ENCODE data around the gene IRS4. TPM values are rescaled to one million over a fixed set of nuclear protein-coding genes. Genes with fewer than 3 reads are reported as not detected.

The IRS4 gene
- total RNA-seq = not detected
- not detected for polyA plus RNA-seq
- long read RNA-seq, donor 1 = 0 reads
- long read RNA-seq, donor 2 = 0 reads
- long read RNA-seq, donor 3 = 0 reads
- long read RNA-seq, donor 4 = 0 reads

- Histone ChIP-seq H3K27me3 (ENCODE audit: control insufficient read depth, insufficient read depth) (no peaks in the 10 kb centered on the region), H3K4me3 (ENCODE audit: low read length) (peak within 1 kb of the TSS; percentile 46), H3K9me3 (ENCODE audit: control insufficient read depth, low read length) (no peaks in the 10 kb centered on the region), H3K27ac (ENCODE audit: low read length) (no peak within 1 kb of the TSS), H3K4me1 (ENCODE audit: control insufficient read depth, insufficient read depth, low read length) (peaks cover 2% of the 10 kb centered on the region)
- ATAC-seq (peak; percentile 52 to 65), DNase-seq (peak in 2 of 3 donors; percentile 50 to 54)
- intact Hi-C loops (cut with DNase I) = no loop called here
- WGBS = 3% methylated on average over 62 of the region's 62 CpGs
Observed at GRCh38 chrX:108736509-108737479, at the start of gene IRS4. Gene IRS4, minus strand, starts transcription at chrX:108736563.

- Histone ChIP-seq H3K4me3 (ENCODE audit: low read length) (no peak overlapping the region), H3K9me3 (ENCODE audit: control insufficient read depth, low read length) (no peaks in the 10 kb centered on the region), H3K27me3 (ENCODE audit: control insufficient read depth, insufficient read depth) (no peaks in the 10 kb centered on the region), H3K27ac (ENCODE audit: low read length) (no peak overlapping the region), H3K4me1 (ENCODE audit: control insufficient read depth, insufficient read depth, low read length) (no peaks in the 10 kb centered on the region)
- intact Hi-C loops (cut with DNase I) = no loop called here
- no peak for DNase-seq
- ATAC-seq = no peak
Observed at GRCh38 chrX:108772549-108772948, 36.2 kb upstream of the IRS4 start.

DNA sequence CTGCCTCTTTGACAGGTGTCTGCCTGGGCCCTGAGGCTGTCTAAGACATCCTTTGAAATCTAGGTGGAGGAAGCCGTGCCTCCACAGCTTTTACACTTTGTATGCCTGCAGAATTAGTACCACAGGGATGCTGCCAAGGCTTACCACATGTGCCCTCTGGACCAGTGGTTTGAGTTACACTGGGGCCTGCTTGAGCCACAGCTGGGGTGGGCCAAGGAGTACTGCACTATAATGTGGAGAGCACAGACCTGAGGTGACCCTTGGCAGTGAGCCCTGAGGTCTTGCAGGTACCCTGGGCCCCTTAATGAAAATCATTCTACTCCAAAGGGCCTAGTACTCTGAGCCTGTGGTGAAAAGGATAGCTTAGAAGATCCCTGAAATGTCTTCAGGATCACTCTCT lies 27.2 kb upstream of the IRS4 start:
- no peak overlapping the region for H3K4me3 ChIP-seq (ENCODE audit: low read length)
- no peaks in the 10 kb centered on the region for H3K4me1 ChIP-seq (ENCODE audit: control insufficient read depth, insufficient read depth, low read length)
- DNase-seq = no peak
- WGBS = 83% methylated on average over 1 of the region's 1 CpG
- intact Hi-C loops (cut with DNase I) = no loop called here
- H3K27me3 ChIP-seq (ENCODE audit: control insufficient read depth, insufficient read depth) = no peaks in the 10 kb centered on the region
- no peaks in the 10 kb centered on the region for H3K9me3 ChIP-seq (ENCODE audit: control insufficient read depth, low read length)
- H3K27ac ChIP-seq (ENCODE audit: low read length) = no peak overlapping the region
- ATAC-seq = no peak

GRCh38 chrX:108740299-108740774 lies 4.0 kb upstream of the IRS4 start:
- H3K27me3 ChIP-seq (ENCODE audit: control insufficient read depth, insufficient read depth) = no peaks in the 10 kb centered on the region
- ATAC-seq = no peak
- 66% methylated on average over 1 of the region's 1 CpG for WGBS
- DNase-seq = no peak
- no peak overlapping the region for H3K4me3 ChIP-seq (ENCODE audit: low read length)
- H3K9me3 ChIP-seq (ENCODE audit: control insufficient read depth, low read length) = no peaks in the 10 kb centered on the region
- H3K4me1 ChIP-seq (ENCODE audit: control insufficient read depth, insufficient read depth, low read length) = peaks cover 2% of the 10 kb centered on the region
- intact Hi-C loops (cut with DNase I) = no loop called here
- no peak overlapping the region for H3K27ac ChIP-seq (ENCODE audit: low read length)

- ATAC-seq (no peak), DNase-seq (no peak)
- H3K4me1 ChIP-seq (ENCODE audit: control insufficient read depth, insufficient read depth, low read length) = peaks cover 2% of the 10 kb centered on the region
- no peaks in the 10 kb centered on the region for H3K27me3 ChIP-seq (ENCODE audit: control insufficient read depth, insufficient read depth)
- intact Hi-C loops (cut with DNase I) = no loop called here
- H3K4me3 ChIP-seq (ENCODE audit: low read length) = no peak overlapping the region
- WGBS = 28% methylated on average over 5 of the region's 5 CpGs
- no peaks in the 10 kb centered on the region for H3K9me3 ChIP-seq (ENCODE audit: control insufficient read depth, low read length)
- no peak overlapping the region for H3K27ac ChIP-seq (ENCODE audit: low read length)
Observed at GRCh38 chrX:108737754-108738153, 1.4 kb upstream of the IRS4 start.

GRCh38 chrX:108735679-108736508 lies 469 bp downstream of the IRS4 start:
- Histone ChIP-seq H3K27ac (ENCODE audit: low read length) (no peak overlapping the region), H3K27me3 (ENCODE audit: control insufficient read depth, insufficient read depth) (no peaks in the 10 kb centered on the region), H3K4me3 (ENCODE audit: low read length) (peak overlapping the region; percentile 46), H3K4me1 (ENCODE audit: control insufficient read depth, insufficient read depth, low read length) (peaks cover 2% of the 10 kb centered on the region), H3K9me3 (ENCODE audit: control insufficient read depth, low read length) (no peaks in the 10 kb centered on the region)
- intact Hi-C loops (cut with DNase I) = no loop called here
- 1% methylated on average over 81 of the region's 82 CpGs for WGBS
- ATAC-seq = peak in 1 of 2 donors; percentile 37
- DNase-seq = no peak

DNA sequence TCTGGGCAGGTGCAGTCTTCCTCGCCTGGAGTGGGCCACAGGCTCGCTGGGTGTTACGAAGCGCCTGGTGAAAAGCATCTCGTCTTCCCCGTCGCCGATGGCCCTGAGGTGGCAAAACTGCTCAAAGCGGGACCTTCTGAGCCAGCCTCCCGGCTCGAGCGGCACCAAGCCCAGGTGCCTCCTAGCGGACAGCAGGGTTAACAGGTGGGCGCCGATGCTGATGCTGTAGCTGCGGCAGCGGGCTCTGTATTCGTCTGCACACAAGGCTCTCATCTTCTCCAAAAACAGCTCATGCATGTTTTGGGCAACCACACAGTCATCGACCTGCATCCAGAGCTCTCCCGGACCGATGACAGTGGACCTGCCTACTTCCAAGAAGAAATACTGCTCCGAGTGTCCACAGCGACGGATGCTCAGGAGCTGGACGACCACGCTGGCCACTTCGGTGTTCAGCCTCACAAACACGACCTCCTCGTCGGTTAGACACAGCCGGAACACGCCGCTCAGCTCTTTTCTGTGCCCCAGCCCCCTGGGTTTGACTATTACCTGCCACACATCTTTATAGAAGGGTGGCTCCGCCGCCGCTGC lies 1.2 kb downstream of the IRS4 start:
- Histone ChIP-seq H3K27ac (ENCODE audit: low read length) (no peak overlapping the region), H3K9me3 (ENCODE audit: control insufficient read depth, low read length) (no peaks in the 10 kb centered on the region), H3K4me3 (ENCODE audit: low read length) (peak overlapping the region; percentile 39), H3K4me1 (ENCODE audit: control insufficient read depth, insufficient read depth, low read length) (peaks cover 2% of the 10 kb centered on the region), H3K27me3 (ENCODE audit: control insufficient read depth, insufficient read depth) (no peaks in the 10 kb centered on the region)
- intact Hi-C loops (cut with DNase I) = no loop called here
- ATAC-seq (no peak), DNase-seq (no peak)
- 8% methylated on average over 36 of the region's 36 CpGs for WGBS

DNA sequence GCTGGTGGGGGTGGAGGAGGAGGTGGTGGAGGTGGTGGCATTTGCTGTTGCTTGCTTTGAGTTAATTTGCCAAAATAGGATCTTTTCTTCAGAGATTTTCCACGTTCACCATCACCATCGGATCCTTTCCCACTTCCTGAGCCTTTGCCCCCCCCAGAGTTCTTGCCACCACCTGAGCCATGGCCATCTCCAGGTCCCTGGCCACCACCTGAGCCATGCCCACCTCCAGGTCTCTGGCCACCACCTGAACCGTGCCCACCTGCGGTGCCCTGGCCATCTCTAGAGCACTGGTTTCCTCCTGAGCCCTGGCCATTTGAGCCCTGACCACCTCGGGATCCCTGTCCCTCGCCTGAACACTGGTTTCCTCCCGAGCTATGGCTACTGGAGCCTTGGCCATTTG lies 1.9 kb downstream of the IRS4 start:
- H3K27me3 ChIP-seq (ENCODE audit: control insufficient read depth, insufficient read depth) = no peaks in the 10 kb centered on the region
- DNase-seq = no peak

GRCh38 chrX:108732630-108733321 lies 3.6 kb downstream of the IRS4 start:
- H3K27ac ChIP-seq (ENCODE audit: low read length) = no peak overlapping the region
- peaks cover 2% of the 10 kb centered on the region for H3K4me1 ChIP-seq (ENCODE audit: control insufficient read depth, insufficient read depth, low read length)
- intact Hi-C loops (cut with DNase I) = no loop called here
- ATAC-seq (no peak), DNase-seq (peak in 1 of 3 donors; percentile 5)
- H3K27me3 ChIP-seq (ENCODE audit: control insufficient read depth, insufficient read depth) = no peaks in the 10 kb centered on the region
- no peak overlapping the region for H3K4me3 ChIP-seq (ENCODE audit: low read length)
- no peaks in the 10 kb centered on the region for H3K9me3 ChIP-seq (ENCODE audit: control insufficient read depth, low read length)
- 5% methylated on average over 39 of the region's 39 CpGs for WGBS

More for the DNA sequence above, 1.9 kb downstream of the IRS4 start:
- H3K4me3 ChIP-seq (ENCODE audit: low read length) = no peak overlapping the region
- 58% methylated on average over 7 of the region's 7 CpGs for WGBS
- H3K4me1 ChIP-seq (ENCODE audit: control insufficient read depth, insufficient read depth, low read length) = peaks cover 2% of the 10 kb centered on the region
- no peaks in the 10 kb centered on the region for H3K9me3 ChIP-seq (ENCODE audit: control insufficient read depth, low read length)
- no peak for ATAC-seq
- intact Hi-C loops (cut with DNase I) = no loop called here
- no peak overlapping the region for H3K27ac ChIP-seq (ENCODE audit: low read length)

DNA sequence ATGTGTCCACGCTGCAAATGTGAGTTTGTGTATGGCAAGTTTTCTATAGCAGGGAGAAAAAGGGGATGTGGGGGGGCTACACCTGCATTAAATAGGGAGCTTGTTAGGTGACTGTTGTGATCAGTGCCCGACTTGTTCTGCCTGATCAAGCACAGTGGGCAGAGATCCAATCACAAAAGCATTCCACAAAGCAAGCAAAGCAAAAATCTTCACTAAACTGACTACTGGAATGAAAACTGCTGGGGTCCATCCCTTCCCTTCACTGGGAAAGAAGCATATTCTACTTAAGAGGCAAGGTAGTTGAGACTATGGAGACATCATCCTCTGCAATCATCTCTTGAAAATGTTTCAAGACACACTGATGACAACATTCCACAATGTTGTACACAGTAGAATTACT lies 5.2 kb downstream of the IRS4 start:
- DNase-seq = no peak
- H3K4me3 ChIP-seq (ENCODE audit: low read length) = no peak overlapping the region
- WGBS = 35% methylated on average over 2 of the region's 2 CpGs
- no peak overlapping the region for H3K27ac ChIP-seq (ENCODE audit: low read length)
- no peaks in the 10 kb centered on the region for H3K9me3 ChIP-seq (ENCODE audit: control insufficient read depth, low read length)
- H3K4me1 ChIP-seq (ENCODE audit: control insufficient read depth, insufficient read depth, low read length) = no peaks in the 10 kb centered on the region
- ATAC-seq = no peak
- H3K27me3 ChIP-seq (ENCODE audit: control insufficient read depth, insufficient read depth) = no peaks in the 10 kb centered on the region
- intact Hi-C loops (cut with DNase I) = no loop called here
